Caco-2 (cell line): ENCODE measurements around the gene DESI2. TPM values are rescaled to one million over a fixed set of nuclear protein-coding genes. Genes with fewer than 3 reads are reported as not detected.

Source experiments
- BruUV-seq: library from RNA; stranded (reverse); fragments of 400-500 nt; replicated peaks from 2 replicates; lab custom pipeline; 2021; lab: Mats Ljungman, UMichigan
- CTCF ChIA-PET: fragments of 300-600 bp; sonication (Branson Sonifier 250); formaldehyde crosslinking; loops from one replicate; lab custom pipeline; 2022; ENCODE audit warnings: antibody characterized with exemption; lab: Charles Lee
- POLR2A ChIA-PET: fragments of 300-600 bp; sonication (Branson Sonifier 250); formaldehyde crosslinking; loops from one replicate; lab custom pipeline; 2022; ENCODE audit warnings: antibody characterized with exemption; lab: Charles Lee
- DNase-seq, 2 experiments: peaks; one replicate each; pipeline versions ENCODE4 v3.0.0 to v3.0.0-alpha.2; 2020 to 2022
- H3K27me3 ChIP-seq: replicated peaks from 2 replicates; pipeline ENCODE4 v1.6.0; 2011; ENCODE audit warnings: low read length; ENCODE audit not compliant: control insufficient read depth, insufficient read depth
- H3K36me3 ChIP-seq: 2 replicates; pipeline ENCODE4 v1.5.1; 2011; ENCODE audit warnings: low read length; ENCODE audit not compliant: control insufficient read depth, insufficient read depth
- H3K4me1 ChIP-seq: fragments of 250-450 bp; sonication (Bioruptor Pico); 2 replicates; pipeline ENCODE4 v1.5.1; 2020; ENCODE audit warnings: mild to moderate bottlenecking
- H3K4me3 ChIP-seq: 2 replicates; pipeline ENCODE4 v1.5.1; 2011; ENCODE audit warnings: low read depth, mild to moderate bottlenecking, control low read depth, low read length
- H3K9me3 ChIP-seq: fragments of 250-450 bp; sonication (Bioruptor Pico); 2 replicates; pipeline ENCODE4 v1.5.1; 2020; ENCODE audit warnings: mild to moderate bottlenecking, moderate library complexity
- H3K27ac Mint-ChIP-seq: one replicate; pipeline ENCODE4 v1.8.0; 2022; ENCODE audit warnings: mixed read lengths; ENCODE audit not compliant: unreplicated experiment
- H3K27me3 Mint-ChIP-seq: one replicate; pipeline ENCODE4 v1.8.0; 2022; ENCODE audit warnings: mixed read lengths; ENCODE audit not compliant: insufficient read depth, unreplicated experiment
- H3K36me3 Mint-ChIP-seq: one replicate; pipeline ENCODE4 v1.8.0; 2022; ENCODE audit warnings: mild to moderate bottlenecking, mixed read lengths; ENCODE audit not compliant: insufficient read depth, unreplicated experiment
- H3K4me1 Mint-ChIP-seq: one replicate; pipeline ENCODE4 v1.8.0; 2022; ENCODE audit warnings: low read depth, mixed read lengths; ENCODE audit not compliant: unreplicated experiment
- H3K4me3 Mint-ChIP-seq: one replicate; pipeline ENCODE4 v1.8.0; 2022; ENCODE audit warnings: mild to moderate bottlenecking, moderate library complexity, mixed read lengths; ENCODE audit not compliant: unreplicated experiment
- H3K9me3 Mint-ChIP-seq: one replicate; pipeline ENCODE4 v1.8.0; 2022; ENCODE audit warnings: mixed read lengths; ENCODE audit not compliant: unreplicated experiment
- intact Hi-C: fragments of 100-400 bp; cut with micrococcal nuclease; formaldehyde crosslinking; loops from one replicate; pipeline ENCODE4 v1.10.0; 2022; ENCODE audit not compliant: unreplicated experiment
- total RNA-seq: library from RNA; stranded (reverse); gene quantifications from 2 replicates; pipeline ENCODE4 v1.2.3, GENCODE V29; 2022
- TF ChIP-seq, protein P1 (sequence below), 2 experiments: fragments of 200-600 bp in 1 of 2; IDR thresholded peaks; 1 replicate in 1 of 2; 2 replicates in 1 of 2; pipeline versions ENCODE4 v1.5.1 to v1.8.0; 2011 to 2022; ENCODE audit warnings: antibody characterized with exemption in 1 of 2, control low read depth in 1 of 2, inconsistent platforms in 1 of 2, low read depth in 1 of 2, low read length in 1 of 2, mild to moderate bottlenecking in 1 of 2, moderate library complexity in 1 of 2; ENCODE audit not compliant: insufficient read depth in 1 of 2, severe bottlenecking in 1 of 2, unreplicated experiment in 1 of 2

DESI2 gene
- total RNA-seq, 1 experiment from 2014 or later: 47.7 TPM

DNA sequence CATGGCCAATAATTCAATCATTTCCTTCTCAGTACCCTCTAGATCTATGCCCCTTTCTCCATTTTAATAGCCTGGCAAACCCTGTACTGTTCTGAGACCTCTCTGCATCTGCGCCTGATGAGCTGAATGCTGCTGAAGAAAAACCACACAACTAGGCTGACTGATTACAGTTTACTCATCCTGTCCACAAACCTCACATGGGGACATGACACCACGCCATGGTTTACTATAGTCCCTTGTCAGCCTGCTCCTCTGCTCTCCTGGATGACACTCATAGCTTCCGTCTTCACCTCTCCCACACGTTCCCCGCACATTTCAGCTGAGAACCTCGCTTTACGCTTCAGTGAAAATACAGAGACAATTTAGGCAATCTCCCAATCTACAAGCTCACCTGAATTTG is 59.7 kb downstream of the DESI2 start:
- ChIA-PET CTCF (interaction anchor here (0.7 kb wide), 1 partner anchor 48 kb away, joined by 6 read pairs; no protein-coding TSS in a partner anchor), POLR2A (interaction anchor here (0.6 kb wide), 1 partner anchor 78 kb away, joined by 9 read pairs; no protein-coding TSS in a partner anchor)
- no peak overlapping the region for H3K27ac Mint-ChIP-seq

DNA sequence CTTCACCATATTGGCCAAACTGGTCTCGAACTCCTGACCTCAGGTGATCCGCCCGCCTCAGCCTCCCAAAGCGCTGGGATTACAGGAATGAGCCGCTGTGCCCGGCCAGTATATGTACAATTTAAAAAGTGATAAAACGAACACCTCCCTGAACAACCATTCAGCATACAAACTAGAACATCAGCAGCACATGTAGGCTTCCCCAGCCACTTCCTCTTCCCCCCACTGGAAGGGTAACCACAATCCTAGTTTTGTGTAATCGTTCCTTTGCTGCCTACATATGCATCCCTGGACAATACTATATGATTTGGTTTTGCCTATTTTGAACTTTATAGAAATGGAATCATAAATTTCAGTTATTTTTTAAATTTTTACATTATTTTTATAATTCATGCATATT is 60.4 kb downstream of the DESI2 start:
- Mint-ChIP-seq H3K9me3 (no peaks in the 10 kb centered on the region), H3K27ac (no peak overlapping the region), H3K4me1 (no peaks in the 10 kb centered on the region), H3K36me3 (no peaks in the 10 kb centered on the region), H3K4me3 (no peak overlapping the region), H3K27me3 (no peaks in the 10 kb centered on the region)
- Histone ChIP-seq H3K4me1 (no peaks in the 10 kb centered on the region), H3K4me3 (no peak overlapping the region), H3K27me3 (no peaks in the 10 kb centered on the region), H3K36me3 (no peaks in the 10 kb centered on the region), H3K9me3 (no peaks in the 10 kb centered on the region)
- ChIA-PET POLR2A (no interaction called here), CTCF (no interaction called here)
- no TSS peak for BruUV-seq
- intact Hi-C loops: loop anchor here (10.0 kb wide), 1 partner anchor 81 kb away; no protein-coding TSS in a partner anchor
- no peak for DNase-seq
- TF ChIP-seq, protein P1, sequence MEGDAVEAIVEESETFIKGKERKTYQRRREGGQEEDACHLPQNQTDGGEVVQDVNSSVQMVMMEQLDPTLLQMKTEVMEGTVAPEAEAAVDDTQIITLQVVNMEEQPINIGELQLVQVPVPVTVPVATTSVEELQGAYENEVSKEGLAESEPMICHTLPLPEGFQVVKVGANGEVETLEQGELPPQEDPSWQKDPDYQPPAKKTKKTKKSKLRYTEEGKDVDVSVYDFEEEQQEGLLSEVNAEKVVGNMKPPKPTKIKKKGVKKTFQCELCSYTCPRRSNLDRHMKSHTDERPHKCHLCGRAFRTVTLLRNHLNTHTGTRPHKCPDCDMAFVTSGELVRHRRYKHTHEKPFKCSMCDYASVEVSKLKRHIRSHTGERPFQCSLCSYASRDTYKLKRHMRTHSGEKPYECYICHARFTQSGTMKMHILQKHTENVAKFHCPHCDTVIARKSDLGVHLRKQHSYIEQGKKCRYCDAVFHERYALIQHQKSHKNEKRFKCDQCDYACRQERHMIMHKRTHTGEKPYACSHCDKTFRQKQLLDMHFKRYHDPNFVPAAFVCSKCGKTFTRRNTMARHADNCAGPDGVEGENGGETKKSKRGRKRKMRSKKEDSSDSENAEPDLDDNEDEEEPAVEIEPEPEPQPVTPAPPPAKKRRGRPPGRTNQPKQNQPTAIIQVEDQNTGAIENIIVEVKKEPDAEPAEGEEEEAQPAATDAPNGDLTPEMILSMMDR (IDR thresholded peaks at IDR 0.05; ENCODE audit: insufficient read depth in 1 of 2, low read depth in 1 of 2, low read length in 1 of 2, severe bottlenecking in 1 of 2, unreplicated experiment in 1 of 2): no peak

More for the DNA sequence above, 59.7 kb downstream of the DESI2 start:
- H3K4me3 ChIP-seq: no peak overlapping the region
- no peaks in the 10 kb centered on the region for H3K27me3 ChIP-seq
- H3K36me3 ChIP-seq: no peaks in the 10 kb centered on the region
- BruUV-seq: no TSS peak
- Mint-ChIP-seq H3K27me3 (no peaks in the 10 kb centered on the region), H3K36me3 (no peaks in the 10 kb centered on the region), H3K4me1 (no peaks in the 10 kb centered on the region), H3K9me3 (no peaks in the 10 kb centered on the region), H3K4me3 (no peak overlapping the region)
- TF ChIP-seq, protein P1 (IDR thresholded peaks at IDR 0.05; ENCODE audit: insufficient read depth in 1 of 2, low read depth in 1 of 2, low read length in 1 of 2, severe bottlenecking in 1 of 2, unreplicated experiment in 1 of 2): no peak
- no peaks in the 10 kb centered on the region for H3K9me3 ChIP-seq
- intact Hi-C loops: loop anchor here (10.0 kb wide), 1 partner anchor 82 kb away; no protein-coding TSS in a partner anchor
- no peak for DNase-seq
- H3K4me1 ChIP-seq: no peaks in the 10 kb centered on the region

DNA sequence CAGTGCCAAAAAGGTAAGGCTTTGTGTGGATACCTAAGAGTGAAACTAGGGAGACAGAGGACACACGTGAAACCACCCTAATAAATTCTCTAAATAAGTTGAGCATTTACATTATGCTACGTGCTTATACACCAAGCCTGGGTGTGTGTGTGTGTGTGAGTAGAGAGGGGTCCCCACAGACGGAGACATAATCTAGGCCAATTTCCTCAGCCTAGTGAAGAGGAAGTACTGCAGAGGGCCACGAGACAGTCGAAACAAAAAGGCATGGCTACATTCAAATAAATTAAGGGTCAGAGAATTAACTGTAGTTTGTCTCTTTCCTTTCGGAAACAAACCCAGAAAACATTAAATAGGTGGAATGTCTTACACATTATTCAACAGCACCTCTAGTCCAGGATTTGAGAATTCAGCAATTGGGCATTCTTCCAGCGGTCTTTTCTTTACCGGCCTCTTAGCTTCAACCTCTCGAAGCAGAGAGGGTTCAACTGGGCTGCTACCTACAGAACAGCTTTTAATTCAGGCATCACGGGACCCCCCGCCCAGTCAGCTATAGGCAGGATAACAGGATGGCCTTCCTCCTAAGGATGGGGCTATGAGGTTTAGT is 75.0 kb downstream of the DESI2 start:
- CTCF ChIA-PET: no interaction called here
- peaks cover 11% of the 10 kb centered on the region for H3K36me3 Mint-ChIP-seq
- H3K9me3 Mint-ChIP-seq: no peaks in the 10 kb centered on the region
- POLR2A ChIA-PET: no interaction called here
- no peaks in the 10 kb centered on the region for H3K27me3 ChIP-seq
- no TSS peak for BruUV-seq
- no peaks in the 10 kb centered on the region for H3K27me3 Mint-ChIP-seq
- H3K4me3 ChIP-seq: no peak overlapping the region
- TF ChIP-seq, protein P1 (IDR thresholded peaks at IDR 0.05; ENCODE audit: insufficient read depth in 1 of 2, low read depth in 1 of 2, low read length in 1 of 2, severe bottlenecking in 1 of 2, unreplicated experiment in 1 of 2): no peak
- H3K4me1 Mint-ChIP-seq: peaks cover 7% of the 10 kb centered on the region
- no peak overlapping the region for H3K27ac Mint-ChIP-seq
- no peaks in the 10 kb centered on the region for H3K9me3 ChIP-seq
- H3K4me3 Mint-ChIP-seq: no peak overlapping the region
- no peak for DNase-seq
- intact Hi-C loops: no loop called here
- H3K4me1 ChIP-seq: peaks cover 13% of the 10 kb centered on the region
- H3K36me3 ChIP-seq: no peaks in the 10 kb centered on the region
